K562 (cell line): ENCODE data around the gene AP1G2. TPM values are rescaled to one million over a fixed set of nuclear protein-coding genes. Genes with fewer than 3 reads are reported as not detected.
A peak's percentile ranks its signal among the peaks of the same experiment; 100 is the strongest.

Experiments
- ASH1L ChIP-seq: fragments of 450-650 bp; IDR thresholded peaks from 2 replicates; pipeline ENCODE4 v1.6.1; 2018; ENCODE audit warnings: borderline replicate concordance, mild to moderate bottlenecking, low read depth; ENCODE audit not compliant: partially characterized antibody
- BCOR ChIP-seq: fragments of 450-650 bp; IDR thresholded peaks from 2 replicates; pipeline ENCODE4 v1.6.1; 2016
- COPS2 ChIP-seq: fragments of 450-650 bp; conservative IDR thresholded peaks from 2 replicates; pipeline ENCODE4 v1.6.1; 2016; ENCODE audit warnings: mild to moderate bottlenecking, moderate library complexity
- EGR1 ChIP-seq: fragments of 450-650 bp; conservative IDR thresholded peaks from 2 replicates; pipeline ENCODE4 v1.6.1; 2017; ENCODE audit warnings: mild to moderate bottlenecking
- ELF2 ChIP-seq: fragments of 250-450 bp; sonication (Bioruptor Pico); IDR thresholded peaks from 2 replicates; pipeline ENCODE4 v1.5.0; 2021; ENCODE audit warnings: mild to moderate bottlenecking
- EWSR1 ChIP-seq: fragments of 450-650 bp; IDR thresholded peaks from 2 replicates; pipeline ENCODE4 v1.6.1; 2018; ENCODE audit warnings: borderline replicate concordance, mild to moderate bottlenecking, low read depth, moderate library complexity; ENCODE audit not compliant: partially characterized antibody
- EZH2 ChIP-seq: IDR thresholded peaks from 2 replicates; pipeline ENCODE4 v1.6.1; 2012; ENCODE audit warnings: low read depth, mild to moderate bottlenecking, inconsistent platforms, low read length, borderline replicate concordance
- GATA2 ChIP-seq: sonication (generic); formaldehyde crosslinking; IDR thresholded peaks from 2 replicates; pipeline ENCODE4 v1.4.0; 2020; ENCODE audit warnings: mild to moderate bottlenecking, missing genetic modification reagents
- HDAC6 ChIP-seq: IDR thresholded peaks from 2 replicates; pipeline ENCODE4 v1.6.1; 2012; ENCODE audit warnings: low read depth, mild to moderate bottlenecking, control low read depth, inconsistent platforms, low read length, moderate library complexity
- HNRNPH1 ChIP-seq: fragments of 200-400 bp; formaldehyde crosslinking; optimal IDR thresholded peaks from 2 replicates; pipeline ENCODE3; 2017; ENCODE audit warnings: low read depth, mild to moderate bottlenecking, low read length, moderate library complexity
- MTA2 ChIP-seq: fragments of 450-650 bp; IDR thresholded peaks from 2 replicates; pipeline ENCODE4 v1.6.1; 2016; ENCODE audit warnings: low read depth
- NFIC ChIP-seq: fragments of 450-650 bp; IDR thresholded peaks from 2 replicates; pipeline ENCODE4 v1.6.1; 2017; ENCODE audit warnings: mild to moderate bottlenecking, inconsistent platforms
- NR2F6 ChIP-seq: fragments of 450-650 bp; formaldehyde crosslinking; IDR thresholded peaks from 2 replicates; pipeline ENCODE4 v1.4.0; 2020; ENCODE audit warnings: mild to moderate bottlenecking
- POLR2AphosphoS5 ChIP-seq: IDR thresholded peaks from 2 replicates; pipeline ENCODE4 v1.6.1; 2011; ENCODE audit warnings: mild to moderate bottlenecking, low read depth, low read length, moderate library complexity; ENCODE audit not compliant: control insufficient read depth, insufficient read depth
- SMAD1 ChIP-seq: fragments of 150-350 bp; IDR thresholded peaks from 2 replicates; pipeline ENCODE4 v1.6.1; 2014; ENCODE audit warnings: low read length, low read depth; ENCODE audit not compliant: partially characterized antibody
- SMARCA5 ChIP-seq: fragments of 450-650 bp; IDR thresholded peaks from 2 replicates; pipeline ENCODE4 v1.6.1; 2016
- TBP ChIP-seq: optimal IDR thresholded peaks from 2 replicates; pipeline ENCODE3; 2011; ENCODE audit warnings: low read depth, low read length, improper control_type of control experiment
- ZNF12 ChIP-seq: sonication (generic); formaldehyde crosslinking; IDR thresholded peaks from 2 replicates; pipeline ENCODE4 v1.4.0; 2020; ENCODE audit warnings: mild to moderate bottlenecking, missing genetic modification reagents
- ZNF197 ChIP-seq: fragments of 200-800 bp; sonication (Bioruptor generic); IDR thresholded peaks from 2 replicates; pipeline ENCODE4 v1.6.1; 2016; ENCODE audit warnings: low read depth, missing genetic modification characterization, missing compliant biosample characterization
- ZNF561 ChIP-seq: fragments of 450-650 bp; formaldehyde crosslinking; conservative IDR thresholded peaks from 2 replicates; pipeline ENCODE4 v1.4.0; 2020; ENCODE audit warnings: mild to moderate bottlenecking, moderate library complexity
- ZNF699 ChIP-seq: fragments of 250-450 bp; sonication (Bioruptor Pico); IDR thresholded peaks from 2 replicates; pipeline ENCODE4 v1.8.0; 2021; ENCODE audit warnings: mild to moderate bottlenecking, moderate library complexity; ENCODE audit not compliant: insufficient replicate concordance
- ZNF764 ChIP-seq: fragments of 250-450 bp; sonication (Bioruptor Pico); IDR thresholded peaks from 2 replicates; pipeline ENCODE4 v1.4.0; 2020; ENCODE audit warnings: low read depth, mild to moderate bottlenecking, moderate library complexity
- polyA plus RNA-seq, 8 experiments: library from polyadenylated mRNA; depleted of rRNA in 4 of 8; stranded (reverse) in 5 of 8; unstranded in 3 of 8; fragments of >200 nt; fragmentation: Nextera tagmentation in 2 of 8; fragmentation: Illumina TruSeq in 1 of 8; extraction: Ambion mirVana in 2 of 8; extraction: Trizol in 1 of 8; gene quantifications; 2 replicates each; pipeline versions ENCODE4 v1.2.1 to v1.2.3, GENCODE V29; 2011 to 2014; ENCODE audit warnings: inconsistent platforms in 1 of 8, missing spikeins in 1 of 8
- total RNA-seq, 7 experiments: library from RNA; depleted of rRNA in 6 of 7; stranded (reverse); fragments of >200 nt in 6 of 7; fragmentation: Illumina TruSeq in 2 of 7; extraction: Trizol in 2 of 7; gene quantifications; 2 replicates each; pipeline versions ENCODE4 v1.2.1 to v1.2.3, GENCODE V29; 2011 to 2021; ENCODE audit warnings: low replicate concordance in 1 of 7
- TF ChIP-seq, protein P1 (sequence below): fragments of 250-450 bp; sonication (Bioruptor Pico); IDR thresholded peaks from 2 replicates; pipeline ENCODE4 v1.8.0; 2021; ENCODE audit warnings: moderate library complexity, mild to moderate bottlenecking, inconsistent platforms
- TF ChIP-seq, protein P2 (sequence below): fragments of 250-450 bp; sonication (Bioruptor Pico); IDR thresholded peaks from 2 replicates; pipeline ENCODE4 v1.5.1; 2021; ENCODE audit warnings: mild to moderate bottlenecking
- TF ChIP-seq, protein P3 (sequence below): IDR thresholded peaks from 2 replicates; pipeline ENCODE4 v1.6.1; 2016; ENCODE audit warnings: missing genetic modification characterization, missing compliant biosample characterization
- TF ChIP-seq, protein P4 (sequence below): IDR thresholded peaks from 2 replicates; pipeline ENCODE4 v1.6.1; 2014; ENCODE audit warnings: antibody characterized with exemption

AP1G2 gene
- total and polyA plus RNA-seq, 9 of the 15 experiments (the other 6 are each of a cell fraction or from before 2014, with no cell fraction given): 19.1 to 83.5 (median 33.3) TPM

DNA sequence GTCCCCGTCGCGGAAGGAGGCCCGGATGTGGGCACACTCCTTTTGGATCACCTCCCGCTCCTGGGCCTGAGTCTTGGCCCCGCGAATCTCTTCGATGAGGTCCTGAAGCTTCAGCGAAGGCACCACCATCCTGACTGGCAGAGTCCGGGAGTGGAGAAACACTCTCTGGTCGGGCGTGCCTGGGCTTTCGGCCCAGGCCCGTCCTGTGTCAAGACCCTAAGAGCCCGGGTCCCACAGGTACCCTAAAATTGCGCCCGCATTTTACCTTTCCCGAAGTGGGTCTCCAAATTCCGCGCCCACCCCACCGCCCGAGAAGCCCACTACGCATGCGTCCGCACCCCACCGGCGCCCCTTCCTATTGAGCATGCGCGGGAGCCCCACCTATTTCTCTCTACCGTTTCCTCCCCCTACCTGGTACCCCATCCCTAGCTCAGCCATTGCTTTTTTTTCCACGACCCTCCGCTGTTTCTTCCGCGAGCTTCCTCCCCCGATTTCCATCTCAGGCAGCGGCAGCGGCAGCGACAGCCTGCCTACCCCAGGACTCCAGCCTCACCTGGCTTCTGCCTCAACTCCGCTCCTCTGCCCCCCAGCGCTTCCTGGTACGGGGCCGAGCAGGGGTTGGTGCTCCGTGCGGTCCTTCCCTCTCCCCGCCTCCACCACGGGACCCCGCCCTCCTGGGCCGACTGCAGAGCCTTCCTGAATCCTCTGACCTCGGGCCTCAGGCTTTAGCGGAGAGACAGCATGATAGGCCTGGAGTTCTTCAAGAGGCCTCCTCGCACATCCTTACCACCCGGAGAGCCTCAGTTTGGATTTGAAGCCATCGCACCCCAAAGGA lies at the start of gene AP1G2 (continued):
- TF ChIP-seq HDAC6 (no peak), HNRNPH1 (no peak), ASH1L (peak; percentile 26), TBP (peak; percentile 11), EZH2 (no peak), SMARCA5 (no peak), MTA2 (no peak; the same call in 1 of the 2 replicates), ZNF197 (CRISPR knock-in tag) (no peak), POLR2AphosphoS5 (no peak), BCOR (peak; percentile 31), ELF2 (CRISPR knock-in tag) (peak; percentile 73; the same call in 1 of the 2 replicates), NFIC (0 out of 2 replicates have a peak, but pooled peaks have one; percentile 3), ZNF561 (CRISPR knock-in tag) (no peak), ZNF764 (CRISPR knock-in tag) (no peak), ZNF699 (no peak), GATA2 (CRISPR knock-in tag) (no peak), ZNF12 (CRISPR knock-in tag) (no peak), SMAD1 (no peak), COPS2 (no peak), EGR1 (no peak), EWSR1 (no peak), NR2F6 (CRISPR knock-in tag) (no peak)
- TF ChIP-seq, protein P1, sequence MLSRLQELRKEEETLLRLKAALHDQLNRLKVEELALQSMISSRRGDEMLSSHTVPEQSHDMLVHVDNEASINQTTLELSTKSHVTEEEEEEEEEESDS (CRISPR knock-in tag): no peak
- TF ChIP-seq, protein P2, sequence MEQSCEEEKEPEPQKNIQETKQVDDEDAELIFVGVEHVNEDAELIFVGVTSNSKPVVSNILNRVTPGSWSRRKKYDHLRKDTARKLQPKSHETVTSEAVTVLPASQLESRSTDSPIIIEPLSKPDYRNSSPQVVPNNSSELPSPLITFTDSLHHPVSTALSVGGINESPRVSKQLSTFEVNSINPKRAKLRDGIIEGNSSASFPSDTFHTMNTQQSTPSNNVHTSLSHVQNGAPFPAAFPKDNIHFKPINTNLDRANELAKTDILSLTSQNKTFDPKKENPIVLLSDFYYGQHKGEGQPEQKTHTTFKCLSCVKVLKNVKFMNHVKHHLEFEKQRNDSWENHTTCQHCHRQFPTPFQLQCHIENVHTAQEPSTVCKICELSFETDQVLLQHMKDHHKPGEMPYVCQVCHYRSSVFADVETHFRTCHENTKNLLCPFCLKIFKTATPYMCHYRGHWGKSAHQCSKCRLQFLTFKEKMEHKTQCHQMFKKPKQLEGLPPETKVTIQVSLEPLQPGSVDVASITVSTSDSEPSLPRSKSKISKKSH: no peak
- TF ChIP-seq, protein P3, sequence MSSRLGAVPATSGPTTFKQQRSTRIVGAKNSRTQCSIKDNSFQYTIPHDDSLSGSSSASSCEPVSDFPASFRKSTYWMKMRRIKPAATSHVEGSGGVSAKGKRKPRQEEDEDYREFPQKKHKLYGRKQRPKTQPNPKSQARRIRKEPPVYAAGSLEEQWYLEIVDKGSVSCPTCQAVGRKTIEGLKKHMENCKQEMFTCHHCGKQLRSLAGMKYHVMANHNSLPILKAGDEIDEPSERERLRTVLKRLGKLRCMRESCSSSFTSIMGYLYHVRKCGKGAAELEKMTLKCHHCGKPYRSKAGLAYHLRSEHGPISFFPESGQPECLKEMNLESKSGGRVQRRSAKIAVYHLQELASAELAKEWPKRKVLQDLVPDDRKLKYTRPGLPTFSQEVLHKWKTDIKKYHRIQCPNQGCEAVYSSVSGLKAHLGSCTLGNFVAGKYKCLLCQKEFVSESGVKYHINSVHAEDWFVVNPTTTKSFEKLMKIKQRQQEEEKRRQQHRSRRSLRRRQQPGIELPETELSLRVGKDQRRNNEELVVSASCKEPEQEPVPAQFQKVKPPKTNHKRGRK: no peak
- TF ChIP-seq, protein P4, sequence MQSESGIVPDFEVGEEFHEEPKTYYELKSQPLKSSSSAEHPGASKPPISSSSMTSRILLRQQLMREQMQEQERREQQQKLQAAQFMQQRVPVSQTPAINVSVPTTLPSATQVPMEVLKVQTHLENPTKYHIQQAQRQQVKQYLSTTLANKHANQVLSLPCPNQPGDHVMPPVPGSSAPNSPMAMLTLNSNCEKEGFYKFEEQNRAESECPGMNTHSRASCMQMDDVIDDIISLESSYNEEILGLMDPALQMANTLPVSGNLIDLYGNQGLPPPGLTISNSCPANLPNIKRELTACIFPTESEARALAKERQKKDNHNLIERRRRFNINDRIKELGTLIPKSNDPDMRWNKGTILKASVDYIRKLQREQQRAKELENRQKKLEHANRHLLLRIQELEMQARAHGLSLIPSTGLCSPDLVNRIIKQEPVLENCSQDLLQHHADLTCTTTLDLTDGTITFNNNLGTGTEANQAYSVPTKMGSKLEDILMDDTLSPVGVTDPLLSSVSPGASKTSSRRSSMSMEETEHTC: no peak
